Prostate gland (tissue), 2 donors: ENCODE data around the gene WDR86. TPM values are rescaled to one million over a fixed set of nuclear protein-coding genes. Genes with fewer than 3 reads are reported as not detected.

ENCODE experiments used
- DNase-seq: peaks from one replicate; pipeline ENCODE4 v3.0.0-alpha.2; 2019; ENCODE audit warnings: low spot score
- H3K27ac ChIP-seq, 2 donors: fragments of 200-600 bp; sonication (generic); 2 replicates each; pipeline ENCODE4 v1.5.1; 2017 to 2019
- H3K27me3 ChIP-seq: fragments of 200-600 bp; sonication (generic); replicated peaks from 2 replicates; pipeline ENCODE4 v1.5.1; 2019; ENCODE audit not compliant: insufficient read depth
- H3K36me3 ChIP-seq, 2 donors: fragments of 200-600 bp; sonication (generic); 1 replicate in 1 of 2; 2 replicates in 1 of 2; pipeline versions ENCODE4 v1.5.1 to v1.8.1; 2017 to 2019
- H3K4me1 ChIP-seq: fragments of 200-600 bp; sonication (generic); replicated peaks from 2 replicates; pipeline ENCODE4 v1.5.1; 2019
- H3K4me3 ChIP-seq, 2 donors: fragments of 200-600 bp; sonication (generic); 2 replicates each; pipeline ENCODE4 v1.5.1; 2017 to 2019
- H3K9me3 ChIP-seq: fragments of 200-600 bp; sonication (generic); 2 replicates; pipeline ENCODE4 v1.5.1; 2017
- POLR2A ChIP-seq: fragments of 450-650 bp; IDR thresholded peaks from one replicate; pipeline ENCODE4 v1.6.1; 2016; ENCODE audit warnings: antibody characterized with exemption, mild to moderate bottlenecking
- POLR2AphosphoS5 ChIP-seq: sonication (generic); formaldehyde crosslinking; IDR thresholded peaks from one replicate; pipeline ENCODE4 v1.6.1; 2017; ENCODE audit warnings: antibody characterized with exemption
- WGBS: methylation state at CpG from one replicate; pipeline ENCODE4 v1.1.5; 2018; 5-methylcytosine and 5-hydroxymethylcytosine counted together
- intact Hi-C: fragments of 100-400 bp; cut with DNase I; formaldehyde crosslinking; loops from one replicate; pipeline ENCODE4 v1.14.2; 2022
- total RNA-seq, 2 donors: library from RNA; depleted of rRNA; stranded (reverse); fragments of >200 nt; gene quantifications; one replicate each; pipeline ENCODE4 v1.1.0, GENCODE V29; 2016
- TF ChIP-seq, protein P1 (sequence below), 4 experiments: fragments of 200-600 bp in 2 of 4; fragments of 450-650 bp in 2 of 4; sonication (generic) in 2 of 4; IDR thresholded peaks; 1 replicate in 3 of 4; 2 replicates in 1 of 4; pipeline ENCODE4 v1.5.1; 2016 to 2019; ENCODE audit warnings: antibody characterized with exemption in 4 of 4, mild to moderate bottlenecking in 2 of 4, moderate library complexity in 2 of 4

The WDR86 gene
- total RNA-seq, 2 donors from 2014 or later = 3.6 to 12.8 TPM

- Histone ChIP-seq H3K9me3 (no peaks in the 10 kb centered on the region), H3K4me3 (no peak overlapping the region), H3K4me1 (peaks cover 7% of the 10 kb centered on the region), H3K27me3 (no peaks in the 10 kb centered on the region), H3K27ac (no peak overlapping the region), H3K36me3 (no peaks in the 10 kb centered on the region)
- intact Hi-C loops = loop anchor here (5.0 kb wide), 1 partner anchor 88 kb away; no protein-coding TSS in a partner anchor
- TF ChIP-seq POLR2A (no peak), POLR2AphosphoS5 (no peak)
- TF ChIP-seq, protein P1, sequence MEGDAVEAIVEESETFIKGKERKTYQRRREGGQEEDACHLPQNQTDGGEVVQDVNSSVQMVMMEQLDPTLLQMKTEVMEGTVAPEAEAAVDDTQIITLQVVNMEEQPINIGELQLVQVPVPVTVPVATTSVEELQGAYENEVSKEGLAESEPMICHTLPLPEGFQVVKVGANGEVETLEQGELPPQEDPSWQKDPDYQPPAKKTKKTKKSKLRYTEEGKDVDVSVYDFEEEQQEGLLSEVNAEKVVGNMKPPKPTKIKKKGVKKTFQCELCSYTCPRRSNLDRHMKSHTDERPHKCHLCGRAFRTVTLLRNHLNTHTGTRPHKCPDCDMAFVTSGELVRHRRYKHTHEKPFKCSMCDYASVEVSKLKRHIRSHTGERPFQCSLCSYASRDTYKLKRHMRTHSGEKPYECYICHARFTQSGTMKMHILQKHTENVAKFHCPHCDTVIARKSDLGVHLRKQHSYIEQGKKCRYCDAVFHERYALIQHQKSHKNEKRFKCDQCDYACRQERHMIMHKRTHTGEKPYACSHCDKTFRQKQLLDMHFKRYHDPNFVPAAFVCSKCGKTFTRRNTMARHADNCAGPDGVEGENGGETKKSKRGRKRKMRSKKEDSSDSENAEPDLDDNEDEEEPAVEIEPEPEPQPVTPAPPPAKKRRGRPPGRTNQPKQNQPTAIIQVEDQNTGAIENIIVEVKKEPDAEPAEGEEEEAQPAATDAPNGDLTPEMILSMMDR (IDR thresholded peaks at IDR 0.05) = no peak
- WGBS = 67% methylated on average over 7 of the region's 7 CpGs
- DNase-seq = no peak
These were observed 70.0 kb downstream of the WDR86 start for GRCh38 chr7:151339651-151340382.

GRCh38 chr7:151338809-151339208 is 71.0 kb downstream of the WDR86 start:
- TF ChIP-seq POLR2A = no peak
- TF ChIP-seq, protein P1 (IDR thresholded peaks at IDR 0.05) = no peak
- TF ChIP-seq POLR2AphosphoS5 = no peak
- Histone ChIP-seq H3K4me1 (peaks cover 7% of the 10 kb centered on the region), H3K36me3 (no peaks in the 10 kb centered on the region), H3K4me3 (no peak overlapping the region), H3K9me3 (no peaks in the 10 kb centered on the region), H3K27ac (no peak overlapping the region), H3K27me3 (no peaks in the 10 kb centered on the region)
- no peak for DNase-seq
- intact Hi-C loops = no loop called here
- 80% methylated on average over 3 of the region's 3 CpGs for WGBS

DNA sequence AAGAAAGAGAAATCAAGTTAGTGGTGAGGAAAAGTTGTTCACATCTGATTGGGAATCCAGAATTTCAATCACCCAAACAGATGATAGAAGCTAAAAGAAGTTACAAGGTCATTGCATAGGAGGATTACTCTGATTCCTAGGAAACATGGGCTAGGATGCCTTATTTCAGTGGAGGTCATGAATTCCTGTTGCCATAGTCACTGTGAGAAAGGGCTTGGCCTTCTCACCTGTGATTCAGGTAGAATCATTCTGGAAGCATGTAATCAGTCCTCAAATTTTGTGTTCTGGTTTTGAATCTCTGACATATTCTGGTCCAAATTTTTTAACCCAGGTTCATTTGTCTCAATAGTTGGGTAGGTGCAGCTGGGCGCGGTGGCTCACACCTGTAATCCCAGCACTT is 72.5 kb downstream of the WDR86 start:
- no peak overlapping the region for H3K4me3 ChIP-seq
- no peaks in the 10 kb centered on the region for H3K36me3 ChIP-seq
- no peak for DNase-seq
- H3K27ac ChIP-seq = no peak overlapping the region
- TF ChIP-seq POLR2A = no peak
- TF ChIP-seq, protein P1 (IDR thresholded peaks at IDR 0.05) = no peak
- TF ChIP-seq POLR2AphosphoS5 = no peak
- WGBS = 97% methylated on average over 2 of the region's 2 CpGs
- intact Hi-C loops = no loop called here
- H3K9me3 ChIP-seq = no peaks in the 10 kb centered on the region
- no peaks in the 10 kb centered on the region for H3K27me3 ChIP-seq
- H3K4me1 ChIP-seq = no peaks in the 10 kb centered on the region

GRCh38 chr7:151336027-151336708 is 73.7 kb downstream of the WDR86 start:
- no peak for DNase-seq
- Histone ChIP-seq H3K4me3 (no peak overlapping the region), H3K9me3 (no peaks in the 10 kb centered on the region), H3K27ac (no peak overlapping the region), H3K36me3 (no peaks in the 10 kb centered on the region), H3K4me1 (no peaks in the 10 kb centered on the region), H3K27me3 (no peaks in the 10 kb centered on the region)
- TF ChIP-seq POLR2A (no peak), POLR2AphosphoS5 (no peak)
- TF ChIP-seq, protein P1 (IDR thresholded peaks at IDR 0.05) = no peak
- intact Hi-C loops = no loop called here
- 84% methylated on average over 12 of the region's 12 CpGs for WGBS

DNA sequence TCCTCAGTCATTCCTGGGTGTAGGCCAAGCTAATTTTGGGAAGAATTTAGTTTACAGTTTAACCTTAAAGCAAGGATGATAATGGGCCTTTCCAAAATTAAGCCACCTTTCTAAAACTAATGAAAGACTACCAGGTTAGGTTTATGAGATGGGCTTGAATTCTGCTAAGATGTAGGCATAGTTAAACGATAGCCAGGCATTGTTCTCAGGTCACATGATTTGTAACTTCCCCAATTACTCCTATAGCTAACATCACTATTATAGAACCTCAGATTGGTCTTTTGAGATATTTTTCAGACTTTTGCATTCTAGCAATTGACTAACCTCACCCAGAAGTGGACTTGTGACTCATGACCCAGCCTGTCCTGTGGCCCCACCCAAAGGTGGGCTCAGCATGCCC is 75.2 kb downstream of the WDR86 start:
- no peak for DNase-seq
- whole genome bisulfite sequencing = 31% methylated on average over 1 of the region's 1 CpG
- no peak for TF ChIP-seq POLR2AphosphoS5
- TF ChIP-seq, protein P1 (IDR thresholded peaks at IDR 0.05) = no peak
- no peak for TF ChIP-seq POLR2A
- H3K36me3 ChIP-seq = no peaks in the 10 kb centered on the region
- no peak overlapping the region for H3K27ac ChIP-seq
- no peaks in the 10 kb centered on the region for H3K4me1 ChIP-seq
- no peaks in the 10 kb centered on the region for H3K27me3 ChIP-seq
- intact Hi-C loops = no loop called here
- H3K4me3 ChIP-seq = no peak overlapping the region
- no peaks in the 10 kb centered on the region for H3K9me3 ChIP-seq
